ENCODE data around the gene UGT1A4. TPM values are rescaled to one million over a fixed set of nuclear protein-coding genes. Genes with fewer than 3 reads are reported as not detected.

Gene UGT1A4
- total RNA-seq, 1 donor, result not detected

DNA sequence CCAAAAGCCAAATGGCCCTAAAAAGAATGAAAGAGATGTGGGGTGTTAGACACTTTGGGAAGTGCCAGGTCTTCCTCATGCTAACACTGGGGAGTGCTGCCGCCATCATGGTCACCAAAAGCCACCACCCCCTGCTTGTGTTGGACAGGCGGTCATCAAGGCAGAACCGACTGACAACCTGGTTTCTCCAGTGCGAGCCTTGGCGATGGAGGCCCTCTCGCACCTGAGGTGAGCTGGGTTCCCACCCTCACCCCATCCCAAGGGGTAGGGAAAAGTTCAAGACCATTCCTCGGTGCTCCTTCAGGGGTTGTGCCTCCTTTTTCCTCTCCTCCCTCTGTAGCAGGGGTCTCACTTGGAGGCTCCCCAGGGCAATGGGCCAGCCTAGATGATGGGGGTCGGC is 93.2 kb downstream of the UGT1A4 start:
- no peak for TF ChIP-seq CTCF (IDR thresholded peaks at IDR 0.05; ENCODE audit: insufficient read depth, low read length)
- no peak overlapping the region for H3K4me3 ChIP-seq (ENCODE audit: low read depth, low read length)
- no peak for DNase-seq (ENCODE audit: low read depth)

DNA sequence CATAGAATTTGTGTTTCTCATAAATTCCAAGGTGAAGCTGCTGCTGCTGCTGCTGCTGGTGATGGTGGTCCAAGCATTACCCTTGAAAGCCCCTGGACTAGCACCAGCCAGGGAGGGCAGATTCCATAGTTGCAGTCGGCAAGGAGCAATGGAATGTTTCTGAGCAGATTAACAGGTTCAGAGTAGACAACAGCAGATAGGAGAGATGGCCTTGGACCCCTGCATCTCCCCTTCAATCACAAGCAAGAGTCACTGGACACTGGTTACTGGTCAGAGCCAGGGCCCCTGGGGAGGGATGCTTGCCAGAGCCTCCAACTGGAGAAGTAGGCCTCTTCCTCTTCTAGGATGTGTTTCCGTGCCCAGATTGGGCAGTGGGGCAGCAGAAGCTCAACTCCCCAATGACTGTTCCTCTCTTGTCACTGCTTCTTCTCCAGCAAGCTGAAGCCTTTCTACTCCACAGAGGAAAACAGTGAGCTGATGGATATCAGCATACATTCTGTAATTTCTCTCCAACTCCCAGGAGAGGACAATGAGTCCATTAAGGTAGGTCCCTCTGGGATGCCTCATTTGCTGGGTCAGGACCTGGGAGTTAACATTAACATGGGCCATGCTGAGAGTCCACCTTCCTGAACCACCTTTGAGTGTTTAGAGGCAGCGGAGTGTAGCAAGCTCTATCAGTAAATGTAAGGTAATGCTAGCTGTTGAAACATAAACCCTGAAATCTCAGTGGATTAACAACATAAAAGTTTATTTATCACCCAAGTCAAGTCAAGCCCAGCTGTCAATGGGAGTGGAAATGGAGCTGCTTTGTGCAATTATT is 94.9 kb downstream of the UGT1A4 start:
- no peak for TF ChIP-seq CTCF (IDR thresholded peaks at IDR 0.05; ENCODE audit: insufficient read depth, low read length)
- H3K4me3 ChIP-seq (ENCODE audit: low read depth, low read length), result no peak overlapping the region
- peak; percentile 8 for DNase-seq (ENCODE audit: low read depth)

GRCh38 chr2:233814056-233814835 is 95.7 kb downstream of the UGT1A4 start:
- no peak overlapping the region for H3K4me3 ChIP-seq (ENCODE audit: low read depth, low read length)
- no peak for TF ChIP-seq CTCF (IDR thresholded peaks at IDR 0.05; ENCODE audit: insufficient read depth, low read length)
- peak; percentile 14 for DNase-seq (ENCODE audit: low read depth)

DNA sequence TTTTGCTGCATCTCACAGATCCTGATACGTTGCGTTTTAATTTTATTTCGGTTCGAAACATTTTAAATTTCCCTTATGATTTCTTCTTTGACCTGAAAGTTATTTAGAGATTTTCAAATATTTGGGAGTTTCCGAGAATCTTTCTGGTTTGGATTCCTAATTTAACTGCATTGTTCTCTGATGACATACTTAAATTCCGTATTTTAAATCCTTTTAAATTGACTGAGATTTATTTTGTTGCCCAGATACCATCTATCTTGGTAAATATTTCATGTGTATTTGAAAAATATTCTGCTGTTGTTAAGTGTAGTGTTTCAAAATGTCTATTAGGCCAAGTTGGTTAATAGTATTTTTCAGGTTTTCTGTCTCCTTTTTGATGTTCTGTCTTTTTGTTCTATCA is 97.3 kb downstream of the UGT1A4 start:
- TF ChIP-seq CTCF (IDR thresholded peaks at IDR 0.05; ENCODE audit: insufficient read depth, low read length), result no peak
- no peak overlapping the region for H3K4me3 ChIP-seq (ENCODE audit: low read depth, low read length)
- peak; percentile 41 for DNase-seq (ENCODE audit: low read depth)

DNA sequence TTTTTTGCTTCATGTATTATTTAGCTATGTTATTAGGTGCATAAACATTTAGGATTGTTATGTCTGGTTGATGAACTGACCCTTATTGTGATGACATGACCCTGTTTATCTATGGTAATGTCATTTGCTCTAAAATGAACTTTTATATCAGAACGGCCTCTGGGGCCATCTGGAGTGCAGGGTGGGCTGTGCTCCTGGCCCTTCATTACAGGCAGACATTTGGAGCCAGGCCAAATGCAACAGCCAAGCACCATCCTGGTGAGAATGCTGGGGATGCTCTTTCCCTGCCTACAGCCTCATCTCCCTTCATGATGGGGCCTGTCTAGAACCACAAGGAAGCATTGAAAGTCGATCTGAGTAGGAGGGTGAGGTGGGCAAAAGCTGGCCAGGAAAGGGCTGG is 97.8 kb downstream of the UGT1A4 start:
- TF ChIP-seq CTCF (IDR thresholded peaks at IDR 0.05; ENCODE audit: insufficient read depth, low read length), result no peak
- DNase-seq (ENCODE audit: low read depth), result no peak

GRCh38 chr2:233816771-233817170 is 98.2 kb downstream of the UGT1A4 start:
- no peak for TF ChIP-seq CTCF (IDR thresholded peaks at IDR 0.05; ENCODE audit: insufficient read depth, low read length)
- DNase-seq (ENCODE audit: low read depth), result no peak
- H3K4me3 ChIP-seq (ENCODE audit: low read depth, low read length), result no peak overlapping the region

More for the DNA sequence above, 97.8 kb downstream of the UGT1A4 start:
- H3K4me3 ChIP-seq (ENCODE audit: low read depth, low read length), result no peak overlapping the region
